ENCODE results near the gene IGF2BP3. TPM values are rescaled to one million over a fixed set of nuclear protein-coding genes. Genes with fewer than 3 reads are reported as not detected.
A peak's percentile ranks its signal among the peaks of the same experiment; 100 is the strongest.

The IGF2BP3 gene
- total and polyA plus RNA-seq, 2 donors (not counting 3 experiments of a cell fraction or from before 2014, with no cell fraction given): 41.2 to 111 TPM

DNA sequence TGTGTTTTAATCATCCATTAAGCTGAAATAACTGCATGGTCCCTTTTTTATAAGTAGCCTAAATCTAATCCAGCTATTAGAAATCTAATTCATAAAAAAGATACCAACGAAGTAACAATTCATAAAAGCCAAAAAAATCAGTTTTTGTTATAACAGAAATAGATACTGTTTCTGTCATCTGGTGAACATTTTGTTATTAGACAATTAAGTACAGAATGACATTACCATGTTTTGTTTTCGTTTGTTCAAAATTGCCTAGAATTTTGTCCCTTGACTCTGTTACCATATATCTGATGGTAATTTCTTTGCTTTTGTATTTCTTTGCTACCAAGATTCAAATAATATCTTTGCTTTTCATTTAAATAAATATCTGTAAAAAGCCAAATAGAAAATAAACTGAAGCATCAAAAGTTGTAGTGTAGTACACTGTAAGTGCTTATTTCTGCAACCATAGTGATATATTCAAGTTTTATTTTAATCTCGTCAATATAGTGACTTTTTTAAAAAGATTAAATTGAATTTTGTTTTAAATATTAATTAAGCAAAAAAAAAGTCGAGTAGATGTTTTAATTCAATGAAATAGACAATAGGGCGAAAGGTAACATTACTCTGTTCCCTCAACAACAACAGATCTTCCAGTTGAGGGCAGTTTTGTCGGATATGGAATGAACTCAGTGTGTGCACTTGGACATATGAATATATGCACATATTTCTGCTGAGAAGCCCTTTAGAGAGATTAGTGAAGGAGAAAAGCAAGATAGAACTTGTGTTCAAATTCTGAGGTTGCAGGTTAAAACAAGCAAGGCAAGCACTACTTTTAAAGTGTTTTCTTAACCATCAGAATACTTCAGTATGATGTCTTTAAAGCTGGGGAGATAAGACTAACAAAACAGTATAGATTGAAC is 7.9 kb upstream of the IGF2BP3 start:
- ChIA-PET CTCF (interaction anchor here (1.1 to 2.3 kb wide), 2 partner anchors 120 to 205 kb away, joined by 4 to 7 read pairs; no protein-coding TSS in a partner anchor), POLR2A (no interaction called here)
- peak; percentile 49 for TF ChIP-seq EZH2 (IDR thresholded peaks at IDR 0.05; ENCODE audit: borderline replicate concordance, low read depth, low read length, severe bottlenecking)
- no peak for TF ChIP-seq POLR2AphosphoS5 (IDR thresholded peaks at IDR 0.05; ENCODE audit: insufficient read depth, low read depth, low read length)
- no peak for TF ChIP-seq GATA2 (IDR thresholded peaks at IDR 0.05; ENCODE audit: insufficient read depth, insufficient read length, low read depth, low read length)
- TF ChIP-seq FOS (IDR thresholded peaks at IDR 0.05; ENCODE audit: borderline replicate concordance, insufficient read depth, low read length): no peak
- no peak for TF ChIP-seq POLR2A (IDR thresholded peaks at IDR 0.05; ENCODE audit: low read depth, low read length)
- H3K9me3 ChIP-seq (replicated peaks; ENCODE audit: control insufficient read depth, insufficient read depth, low read length): no peaks in the 10 kb centered on the region
- H3K9ac ChIP-seq (replicated peaks; ENCODE audit: extremely low read depth, insufficient read depth, low read length): no peak overlapping the region
- H3K27me3 ChIP-seq (ENCODE audit: control insufficient read depth in 2 of 2, insufficient read depth in 2 of 2, low read length in 2 of 2): peaks cover 47 to 72% of the 10 kb centered on the region in 2 experiments
- H3K79me2 ChIP-seq (ENCODE audit: control insufficient read depth, insufficient read depth, low read length): no peaks in the 10 kb centered on the region
- FAIRE-seq (no peak), DNase-seq (ENCODE audit: low read depth, low spot score) (no peak)
- no peaks in the 10 kb centered on the region for H4K20me1 ChIP-seq (replicated peaks; ENCODE audit: control insufficient read depth, extremely low read depth, insufficient read depth, low read length)
- peaks cover 10% of the 10 kb centered on the region for H3K4me1 ChIP-seq (ENCODE audit: control insufficient read depth, extremely low read depth, insufficient read depth, low read length)
- dilution Hi-C loops (cut with MboI; ENCODE audit: extremely low pct_ligation_motif_present, low sequenced_read_pairs): no loop called here
- intact Hi-C loops (cut with micrococcal nuclease): loop anchor here (10.0 kb wide), 1 partner anchor 293 kb away; the partner anchor contains the start of gene NUP42
- no peak overlapping the region for H3K27ac ChIP-seq (ENCODE audit: insufficient read depth, low read depth, low read length)
- no TSS peak for BruUV-seq (replicated peaks)
- no peak overlapping the region for H3K4me3 ChIP-seq (replicated peaks in 1 of 3; ENCODE audit: insufficient read depth in 1 of 3, low read depth in 1 of 3, low read length in 3 of 3)
- H2AFZ ChIP-seq (ENCODE audit: low read depth, low read length): no peak overlapping the region
- no peaks in the 10 kb centered on the region for H3K36me3 ChIP-seq (ENCODE audit: control insufficient read depth in 2 of 2, extremely low read depth in 1 of 2, insufficient read depth in 2 of 2, low read length in 2 of 2)
- H3K4me2 ChIP-seq (ENCODE audit: insufficient read depth, low read length): no peak overlapping the region
- H3K9me1 ChIP-seq (replicated peaks; ENCODE audit: control insufficient read depth, extremely low read depth, insufficient read depth, low read length): no peaks in the 10 kb centered on the region

DNA sequence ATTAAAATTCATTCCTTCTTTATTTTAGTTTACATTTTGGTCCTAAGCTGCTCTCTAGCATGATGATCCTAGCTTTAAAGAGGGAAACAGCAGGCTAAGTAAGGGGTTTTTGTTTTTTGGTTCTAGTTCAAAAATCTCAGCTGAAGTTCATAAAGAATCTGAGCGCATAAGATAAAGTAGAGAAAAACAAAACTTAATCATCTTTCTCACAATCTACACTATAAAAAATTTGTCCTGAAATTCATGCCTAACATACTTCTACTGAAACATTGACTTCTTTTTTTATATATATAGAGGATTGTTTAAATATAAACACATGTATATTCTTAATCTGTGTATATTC is 6.8 kb upstream of the IGF2BP3 start:
- Histone ChIP-seq H4K20me1 (replicated peaks; ENCODE audit: control insufficient read depth, extremely low read depth, insufficient read depth, low read length) (no peaks in the 10 kb centered on the region), H3K4me1 (ENCODE audit: control insufficient read depth, extremely low read depth, insufficient read depth, low read length) (peaks cover 16% of the 10 kb centered on the region), H3K27ac (ENCODE audit: insufficient read depth, low read depth, low read length) (no peak overlapping the region), H3K36me3 (ENCODE audit: control insufficient read depth in 2 of 2, extremely low read depth in 1 of 2, insufficient read depth in 2 of 2, low read length in 2 of 2) (no peaks in the 10 kb centered on the region), H3K79me2 (ENCODE audit: control insufficient read depth, insufficient read depth, low read length) (no peaks in the 10 kb centered on the region), H3K9ac (replicated peaks; ENCODE audit: extremely low read depth, insufficient read depth, low read length) (no peak overlapping the region), H3K9me1 (replicated peaks; ENCODE audit: control insufficient read depth, extremely low read depth, insufficient read depth, low read length) (no peaks in the 10 kb centered on the region), H2AFZ (ENCODE audit: low read depth, low read length) (no peak overlapping the region), H3K4me2 (ENCODE audit: insufficient read depth, low read length) (no peak overlapping the region), H3K4me3 (replicated peaks in 1 of 3; ENCODE audit: insufficient read depth in 1 of 3, low read depth in 1 of 3, low read length in 3 of 3) (no peak overlapping the region), H3K9me3 (replicated peaks; ENCODE audit: control insufficient read depth, insufficient read depth, low read length) (no peaks in the 10 kb centered on the region), H3K27me3 (ENCODE audit: control insufficient read depth in 2 of 2, insufficient read depth in 2 of 2, low read length in 2 of 2) (peaks cover 40 to 69% of the 10 kb centered on the region in 2 experiments)
- no TSS peak for BruUV-seq (replicated peaks)
- intact Hi-C loops (cut with micrococcal nuclease): loop anchor here (10.0 kb wide), 1 partner anchor 292 kb away; the partner anchor contains the start of gene NUP42
- FAIRE-seq (no peak), DNase-seq (ENCODE audit: low read depth, low spot score) (peak; percentile 19)
- CTCF ChIA-PET: no interaction called here
- dilution Hi-C loops (cut with MboI; ENCODE audit: extremely low pct_ligation_motif_present, low sequenced_read_pairs): no loop called here
- no peak for TF ChIP-seq MYC (IDR thresholded peaks at IDR 0.05; ENCODE audit: low read depth, low read length)
- no peak for TF ChIP-seq POLR2AphosphoS5 (IDR thresholded peaks at IDR 0.05; ENCODE audit: insufficient read depth, low read depth, low read length)
- no peak for TF ChIP-seq GATA2 (IDR thresholded peaks at IDR 0.05; ENCODE audit: insufficient read depth, insufficient read length, low read depth, low read length)
- TF ChIP-seq, protein P1, sequence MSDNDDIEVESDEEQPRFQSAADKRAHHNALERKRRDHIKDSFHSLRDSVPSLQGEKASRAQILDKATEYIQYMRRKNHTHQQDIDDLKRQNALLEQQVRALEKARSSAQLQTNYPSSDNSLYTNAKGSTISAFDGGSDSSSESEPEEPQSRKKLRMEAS (IDR thresholded peaks at IDR 0.05; ENCODE audit: insufficient read depth, insufficient read length): no peak
- TF ChIP-seq EZH2 (IDR thresholded peaks at IDR 0.05; ENCODE audit: borderline replicate concordance, low read depth, low read length, severe bottlenecking): no peak
- TF ChIP-seq JUN (IDR thresholded peaks at IDR 0.05; ENCODE audit: borderline replicate concordance, insufficient read depth, insufficient read length, low read depth): no peak
- TF ChIP-seq, protein P2, sequence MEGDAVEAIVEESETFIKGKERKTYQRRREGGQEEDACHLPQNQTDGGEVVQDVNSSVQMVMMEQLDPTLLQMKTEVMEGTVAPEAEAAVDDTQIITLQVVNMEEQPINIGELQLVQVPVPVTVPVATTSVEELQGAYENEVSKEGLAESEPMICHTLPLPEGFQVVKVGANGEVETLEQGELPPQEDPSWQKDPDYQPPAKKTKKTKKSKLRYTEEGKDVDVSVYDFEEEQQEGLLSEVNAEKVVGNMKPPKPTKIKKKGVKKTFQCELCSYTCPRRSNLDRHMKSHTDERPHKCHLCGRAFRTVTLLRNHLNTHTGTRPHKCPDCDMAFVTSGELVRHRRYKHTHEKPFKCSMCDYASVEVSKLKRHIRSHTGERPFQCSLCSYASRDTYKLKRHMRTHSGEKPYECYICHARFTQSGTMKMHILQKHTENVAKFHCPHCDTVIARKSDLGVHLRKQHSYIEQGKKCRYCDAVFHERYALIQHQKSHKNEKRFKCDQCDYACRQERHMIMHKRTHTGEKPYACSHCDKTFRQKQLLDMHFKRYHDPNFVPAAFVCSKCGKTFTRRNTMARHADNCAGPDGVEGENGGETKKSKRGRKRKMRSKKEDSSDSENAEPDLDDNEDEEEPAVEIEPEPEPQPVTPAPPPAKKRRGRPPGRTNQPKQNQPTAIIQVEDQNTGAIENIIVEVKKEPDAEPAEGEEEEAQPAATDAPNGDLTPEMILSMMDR (IDR thresholded peaks at IDR 0.05; ENCODE audit: extremely low read depth in 1 of 2, insufficient read depth in 1 of 2, low read depth in 1 of 2, low read length in 2 of 2): no peak
- TF ChIP-seq POLR2A (IDR thresholded peaks at IDR 0.05; ENCODE audit: low read depth, low read length): no peak
- TF ChIP-seq FOS (IDR thresholded peaks at IDR 0.05; ENCODE audit: borderline replicate concordance, insufficient read depth, low read length): no peak
- POLR2A ChIA-PET: no interaction called here

Data from endothelial cell of umbilical vein (primary cell).